GM18499 (cell line): ENCODE results near the gene LRP8.
A peak's percentile ranks its signal among the peaks of the same experiment; 100 is the strongest.

Experiments
- ATAC-seq: cut with Tn5 transposase; IDR thresholded peaks from one replicate; pipeline ENCODE4 v1.9.1; 2021; ENCODE audit warnings: moderate number of reproducible peaks; ENCODE audit not compliant: insufficient read depth, unreplicated experiment

Gene LRP8

GRCh38 chr1:53328009-53328461 is at the start of gene LRP8:
TSS of gene LRP8 (minus strand) at chr1:53328070. CDS start at chr1:53327912, 158 bp downstream.
- ATAC-seq, result no peak

GRCh38 chr1:53377438-53377841 is 49.6 kb upstream of the LRP8 start:
- ATAC-seq, result no peak

- ATAC-seq, result no peak
Measured at GRCh38 chr1:53376742-53377437, 49.0 kb upstream of the LRP8 start.

- no peak for ATAC-seq
Measured at GRCh38 chr1:53376041-53376461, 48.2 kb upstream of the LRP8 start.

GRCh38 chr1:53375440-53375839 is 47.6 kb upstream of the LRP8 start:
- ATAC-seq, result no peak

- no peak for ATAC-seq
Measured at GRCh38 chr1:53373246-53373645, 45.4 kb upstream of the LRP8 start.

- ATAC-seq, result no peak
Measured at GRCh38 chr1:53372501-53372951, 44.7 kb upstream of the LRP8 start.

GRCh38 chr1:53371851-53372250 is 44.0 kb upstream of the LRP8 start:
- ATAC-seq, result no peak

GRCh38 chr1:53371121-53371666 is 43.3 kb upstream of the LRP8 start:
- no peak for ATAC-seq

GRCh38 chr1:53370369-53370961 is 42.6 kb upstream of the LRP8 start:
- no peak for ATAC-seq

GRCh38 chr1:53369761-53370160 is 41.9 kb upstream of the LRP8 start:
- no peak for ATAC-seq

GRCh38 chr1:53369034-53369750 is 41.3 kb upstream of the LRP8 start:
- ATAC-seq, result no peak

GRCh38 chr1:53368314-53369033 is 40.6 kb upstream of the LRP8 start:
- no peak for ATAC-seq

GRCh38 chr1:53367503-53368313 is 39.8 kb upstream of the LRP8 start:
- peak; percentile 73 for ATAC-seq

- ATAC-seq, result no peak
Measured at GRCh38 chr1:53366901-53367502, 39.1 kb upstream of the LRP8 start.

- ATAC-seq, result no peak
Measured at GRCh38 chr1:53365437-53366063, 37.7 kb upstream of the LRP8 start.

- ATAC-seq, result no peak
Measured at GRCh38 chr1:53362851-53363642, 35.2 kb upstream of the LRP8 start.

- no peak for ATAC-seq
Measured at GRCh38 chr1:53362270-53362669, 34.4 kb upstream of the LRP8 start.
